ENCODE results near the gene ARHGEF17.

DNA sequence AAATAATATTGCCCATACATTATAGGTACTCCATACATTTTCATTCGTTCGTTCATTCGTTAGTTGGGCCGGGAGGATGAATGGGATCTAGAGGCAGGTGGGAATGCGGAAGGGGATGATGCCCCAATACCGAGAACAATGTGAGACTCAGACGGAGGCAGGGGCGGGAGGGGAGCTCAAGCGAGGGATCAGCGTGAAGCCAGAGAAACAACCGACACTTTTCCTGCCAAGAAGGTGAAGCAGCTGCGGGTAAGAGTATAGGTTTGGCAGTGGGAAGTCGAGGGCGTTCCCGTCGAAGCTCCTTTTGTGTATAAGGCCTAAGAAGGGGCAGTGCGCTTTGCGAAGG lies 1.1 kb upstream of the ARHGEF17 start:
- TF ChIP-seq, protein P1, sequence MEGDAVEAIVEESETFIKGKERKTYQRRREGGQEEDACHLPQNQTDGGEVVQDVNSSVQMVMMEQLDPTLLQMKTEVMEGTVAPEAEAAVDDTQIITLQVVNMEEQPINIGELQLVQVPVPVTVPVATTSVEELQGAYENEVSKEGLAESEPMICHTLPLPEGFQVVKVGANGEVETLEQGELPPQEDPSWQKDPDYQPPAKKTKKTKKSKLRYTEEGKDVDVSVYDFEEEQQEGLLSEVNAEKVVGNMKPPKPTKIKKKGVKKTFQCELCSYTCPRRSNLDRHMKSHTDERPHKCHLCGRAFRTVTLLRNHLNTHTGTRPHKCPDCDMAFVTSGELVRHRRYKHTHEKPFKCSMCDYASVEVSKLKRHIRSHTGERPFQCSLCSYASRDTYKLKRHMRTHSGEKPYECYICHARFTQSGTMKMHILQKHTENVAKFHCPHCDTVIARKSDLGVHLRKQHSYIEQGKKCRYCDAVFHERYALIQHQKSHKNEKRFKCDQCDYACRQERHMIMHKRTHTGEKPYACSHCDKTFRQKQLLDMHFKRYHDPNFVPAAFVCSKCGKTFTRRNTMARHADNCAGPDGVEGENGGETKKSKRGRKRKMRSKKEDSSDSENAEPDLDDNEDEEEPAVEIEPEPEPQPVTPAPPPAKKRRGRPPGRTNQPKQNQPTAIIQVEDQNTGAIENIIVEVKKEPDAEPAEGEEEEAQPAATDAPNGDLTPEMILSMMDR (IDR thresholded peaks at IDR 0.05), result no peak
- TF ChIP-seq POLR2AphosphoS5 (IDR thresholded peaks at IDR 0.05), result no peak
- no peak for TF ChIP-seq POLR2A (IDR thresholded peaks at IDR 0.05; ENCODE audit: low read depth)
- no peak for TF ChIP-seq EP300 (IDR thresholded peaks at IDR 0.05)

All from esophagus muscularis mucosa (tissue), 4 donors.